HepG2 (cell line): ENCODE measurements around the gene ZFP69. TPM values are rescaled to one million over a fixed set of nuclear protein-coding genes. Genes with fewer than 3 reads are reported as not detected.

Experiments
- BRCA1 ChIP-seq: sonication (generic); formaldehyde crosslinking; IDR thresholded peaks from 2 replicates; pipeline ENCODE4 v1.4.0; 2020; ENCODE audit warnings: missing genetic modification reagents
- ETV6 ChIP-seq: sonication (generic); formaldehyde crosslinking; conservative IDR thresholded peaks from 2 replicates; pipeline ENCODE4 v1.4.0; 2020; ENCODE audit warnings: missing genetic modification reagents
- KAT8 ChIP-seq: IDR thresholded peaks from 2 replicates; pipeline ENCODE4 v1.6.1; 2016; ENCODE audit warnings: missing genetic modification reagents, missing compliant biosample characterization
- MAF1 ChIP-seq: sonication (generic); formaldehyde crosslinking; IDR thresholded peaks from 2 replicates; pipeline ENCODE4 v1.5.0; 2020; ENCODE audit warnings: missing genetic modification reagents, borderline replicate concordance
- POLR2AphosphoS2 ChIP-seq: IDR thresholded peaks from 2 replicates; pipeline ENCODE4 v1.6.1; 2011; ENCODE audit warnings: low read depth, low read length, improper control_type of control experiment
- RARG ChIP-seq: sonication (generic); formaldehyde crosslinking; IDR thresholded peaks from 2 replicates; pipeline ENCODE4 v1.4.0; 2020; ENCODE audit warnings: low read depth, mild to moderate bottlenecking, missing genetic modification reagents
- RXRA ChIP-seq: sonication (generic); formaldehyde crosslinking; IDR thresholded peaks from 2 replicates; pipeline ENCODE4 v1.5.1; 2020; ENCODE audit warnings: missing genetic modification reagents
- SMARCC2 ChIP-seq: fragments of 450-650 bp; IDR thresholded peaks from 2 replicates; pipeline ENCODE4 v1.6.1; 2017; ENCODE audit warnings: antibody characterized with exemption, mild to moderate bottlenecking
- THYN1 ChIP-seq: sonication (generic); formaldehyde crosslinking; IDR thresholded peaks from 2 replicates; pipeline ENCODE4 v1.8.1; 2023; ENCODE audit warnings: low read depth, mild to moderate bottlenecking, moderate library complexity, missing genetic modification reagents, borderline replicate concordance
- TRAFD1 ChIP-seq: sonication (generic); formaldehyde crosslinking; IDR thresholded peaks from 2 replicates; pipeline ENCODE4 v1.5.1; 2020; ENCODE audit warnings: missing genetic modification reagents, mild to moderate bottlenecking, borderline replicate concordance
- USF2 ChIP-seq, 2 experiments: sonication (generic) in 1 of 2; formaldehyde crosslinking in 1 of 2; IDR thresholded peaks; 2 replicates each; pipeline versions ENCODE4 v1.5.1 to v1.6.1; 2011 to 2020; ENCODE audit warnings: borderline replicate concordance in 1 of 2, low read depth in 1 of 2, low read length in 1 of 2, mild to moderate bottlenecking in 1 of 2, missing genetic modification reagents in 1 of 2, moderate library complexity in 1 of 2
- XRCC5 ChIP-seq: fragments of 200-400 bp; formaldehyde crosslinking; optimal IDR thresholded peaks from 2 replicates; pipeline ENCODE3; 2017; ENCODE audit warnings: mild to moderate bottlenecking, low read length
- ZNF343 ChIP-seq: sonication (generic); formaldehyde crosslinking; IDR thresholded peaks from 2 replicates; pipeline ENCODE4 v1.4.0; 2020; ENCODE audit warnings: mild to moderate bottlenecking, missing genetic modification reagents
- ZNF460 ChIP-seq: sonication (generic); formaldehyde crosslinking; IDR thresholded peaks from 2 replicates; pipeline ENCODE4 v1.5.1; 2020; ENCODE audit warnings: missing genetic modification reagents, mild to moderate bottlenecking, borderline replicate concordance
- ZNF562 ChIP-seq: sonication (generic); formaldehyde crosslinking; IDR thresholded peaks from 2 replicates; pipeline ENCODE4 v1.8.0; 2022; ENCODE audit warnings: missing genetic modification reagents, borderline replicate concordance
- ZNF574 ChIP-seq: sonication (generic); formaldehyde crosslinking; IDR thresholded peaks from 2 replicates; pipeline ENCODE4 v1.4.0; 2020; ENCODE audit warnings: missing genetic modification reagents
- ZNF580 ChIP-seq: IDR thresholded peaks from 2 replicates; pipeline ENCODE4 v1.6.1; 2016; ENCODE audit warnings: low read depth, borderline replicate concordance
- ZNF639 ChIP-seq: conservative IDR thresholded peaks from 2 replicates; pipeline ENCODE4 v1.6.1; 2018; ENCODE audit warnings: missing genetic modification reagents
- ZUFSP ChIP-seq: sonication (generic); formaldehyde crosslinking; IDR thresholded peaks from 2 replicates; pipeline ENCODE4 v1.9.0; 2021; ENCODE audit warnings: missing genetic modification reagents, mild to moderate bottlenecking, borderline replicate concordance
- polyA plus RNA-seq, 8 experiments: library from polyadenylated mRNA; depleted of rRNA in 3 of 8; stranded (reverse) in 7 of 8; unstranded in 1 of 8; fragments of >200 nt; fragmentation: Illumina TruSeq in 4 of 8; extraction: Trizol in 4 of 8; gene quantifications; 2 replicates each; pipeline versions ENCODE4 v1.2.1 to v1.2.3, GENCODE V29; 2011 to 2016; ENCODE audit warnings: low read depth in 4 of 8, missing spikeins in 1 of 8, mixed read lengths in 1 of 8; ENCODE audit not compliant: insufficient read depth in 1 of 8
- total RNA-seq, 5 experiments: library from RNA; depleted of rRNA; stranded (reverse); fragments of >200 nt; fragmentation: Illumina TruSeq; extraction: Trizol; gene quantifications; 2 replicates each; pipeline ENCODE4 v1.2.3, GENCODE V29; 2016; ENCODE audit warnings: low read depth in 1 of 5

The ZFP69 gene
- total and polyA plus RNA-seq, 2 of the 13 experiments (the other 11 are each of a cell fraction or from before 2014, with no cell fraction given) = 2.6 to 5.6 TPM

GRCh38 chr1:40531381-40532061 lies 54.4 kb downstream of the ZFP69 start, which contains the start of gene ZNF684 (continued):
- TF ChIP-seq ZUFSP (CRISPR knock-in tag) (no peak), MAF1 (CRISPR knock-in tag) (no peak), TRAFD1 (CRISPR knock-in tag) (no peak), THYN1 (no peak), RARG (no peak), XRCC5 (peak; percentile 73), ZNF460 (no peak), SMARCC2 (no peak), RXRA (peak; percentile 42; the same call in 1 of the 2 replicates), KAT8 (CRISPR knock-in tag) (peak; percentile 89), ZNF562 (CRISPR knock-in tag) (no peak), ETV6 (no peak), ZNF574 (peak; percentile 85), ZNF580 (peak; percentile 60; the same call in 1 of the 2 replicates), USF2 (IDR thresholded peaks at IDR 0.05; ENCODE audit: low read depth, low read length) (no peak), USF2 (CRISPR knock-in tag; IDR thresholded peaks at IDR 0.05; ENCODE audit: borderline replicate concordance) (no peak), BRCA1 (CRISPR knock-in tag) (peak; percentile 29; the same call in 1 of the 2 replicates), ZNF639 (no peak; the same call in 1 of the 2 replicates), POLR2AphosphoS2 (no peak), ZNF343 (CRISPR knock-in tag) (no peak)
